Hepatocyte (in vitro differentiated cells): Measurements from ENCODE around the gene SLC22A8.

Experiments
- EZH2 ChIP-seq: fragments of 200-600 bp; sonication (generic); IDR thresholded peaks from 2 replicates; pipeline ENCODE4 v1.6.1; 2016; ENCODE audit warnings: antibody characterized with exemption, mild to moderate bottlenecking, borderline replicate concordance
- EZH2phosphoT487 ChIP-seq: fragments of 200-600 bp; sonication (generic); IDR thresholded peaks from one replicate; pipeline ENCODE4 v1.6.1; 2018; ENCODE audit warnings: antibody characterized with exemption, mild to moderate bottlenecking, low read depth, moderate library complexity; ENCODE audit not compliant: unreplicated experiment, severe bottlenecking
- TF ChIP-seq, protein P1 (sequence below): fragments of 200-600 bp; sonication (generic); IDR thresholded peaks from 2 replicates; pipeline ENCODE4 v1.5.1; 2016; ENCODE audit warnings: antibody characterized with exemption, mild to moderate bottlenecking; ENCODE audit not compliant: poor library complexity

DNA sequence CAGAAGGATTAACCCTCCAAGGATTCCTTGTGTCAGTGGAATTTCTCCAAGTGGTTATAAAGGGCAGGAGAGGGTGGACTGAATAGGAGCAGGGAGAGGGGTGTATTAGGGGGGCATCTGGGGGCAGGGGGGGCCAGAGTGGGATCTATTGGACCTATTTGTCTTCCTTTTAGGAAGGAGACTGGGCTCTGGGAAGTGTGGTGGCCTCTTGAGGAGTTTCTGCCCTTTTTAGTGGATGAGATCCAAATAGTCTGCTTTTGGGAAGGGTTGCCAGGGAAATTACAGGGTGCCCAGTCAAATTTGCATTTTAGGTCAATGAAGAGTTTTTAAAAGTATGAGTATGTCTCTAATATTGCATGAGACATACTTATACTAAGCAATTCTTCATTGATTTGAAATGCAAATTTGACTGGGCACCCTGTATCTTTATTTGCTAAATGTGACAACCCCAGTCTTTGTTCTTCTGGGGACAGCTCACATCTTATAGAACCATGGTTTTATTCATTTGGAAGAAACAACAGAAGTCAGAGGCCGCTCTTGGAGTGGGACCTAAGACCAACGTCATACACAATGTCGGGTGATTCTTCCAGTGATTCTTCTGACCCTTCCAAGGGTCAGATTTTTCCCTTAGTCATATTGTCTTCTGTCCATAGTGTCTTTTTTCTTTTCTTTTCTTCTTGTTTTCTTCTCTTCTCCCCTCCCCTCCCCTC lies 30.4 kb downstream of the SLC22A8 start:
- TF ChIP-seq, protein P1, sequence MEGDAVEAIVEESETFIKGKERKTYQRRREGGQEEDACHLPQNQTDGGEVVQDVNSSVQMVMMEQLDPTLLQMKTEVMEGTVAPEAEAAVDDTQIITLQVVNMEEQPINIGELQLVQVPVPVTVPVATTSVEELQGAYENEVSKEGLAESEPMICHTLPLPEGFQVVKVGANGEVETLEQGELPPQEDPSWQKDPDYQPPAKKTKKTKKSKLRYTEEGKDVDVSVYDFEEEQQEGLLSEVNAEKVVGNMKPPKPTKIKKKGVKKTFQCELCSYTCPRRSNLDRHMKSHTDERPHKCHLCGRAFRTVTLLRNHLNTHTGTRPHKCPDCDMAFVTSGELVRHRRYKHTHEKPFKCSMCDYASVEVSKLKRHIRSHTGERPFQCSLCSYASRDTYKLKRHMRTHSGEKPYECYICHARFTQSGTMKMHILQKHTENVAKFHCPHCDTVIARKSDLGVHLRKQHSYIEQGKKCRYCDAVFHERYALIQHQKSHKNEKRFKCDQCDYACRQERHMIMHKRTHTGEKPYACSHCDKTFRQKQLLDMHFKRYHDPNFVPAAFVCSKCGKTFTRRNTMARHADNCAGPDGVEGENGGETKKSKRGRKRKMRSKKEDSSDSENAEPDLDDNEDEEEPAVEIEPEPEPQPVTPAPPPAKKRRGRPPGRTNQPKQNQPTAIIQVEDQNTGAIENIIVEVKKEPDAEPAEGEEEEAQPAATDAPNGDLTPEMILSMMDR = no peak
- TF ChIP-seq EZH2 (no peak), EZH2phosphoT487 (no peak)
